AG04449 (cell line): ENCODE data around the gene YIPF2.
"Not testable (repeated sequence)": the region's sequence is repeated elsewhere in the genome, so short reads cannot be mapped to it uniquely, and the experiment has no call there.

ENCODE experiments used
- CTCF ChIA-PET: fragments of 350-600 bp; formaldehyde crosslinking; extraction: SDS; loops from one replicate; lab custom pipeline; 2021; ENCODE audit warnings: antibody characterized with exemption; lab: Yijun Ruan, JAX
- POLR2A ChIA-PET: fragments of 400-600, 350-600 bp; formaldehyde crosslinking; extraction: SDS; loops from one replicate; lab custom pipeline; 2020; ENCODE audit warnings: antibody characterized with exemption, inconsistent platforms; lab: Yijun Ruan, JAX
- DNase-seq: peaks from one replicate; pipeline ENCODE4 v3.0.0-alpha.2; 2010; ENCODE audit warnings: low read depth, low spot score
- H3K4me3 ChIP-seq: 2 replicates; pipeline ENCODE4 v1.5.1; 2011; ENCODE audit warnings: low read depth, mild to moderate bottlenecking, control low read depth, low read length
- CTCF ChIP-seq: IDR thresholded peaks from one replicate; pipeline ENCODE4 v1.5.1; 2011; ENCODE audit warnings: mild to moderate bottlenecking, moderate library complexity, low read length, control low read depth, inconsistent platforms; ENCODE audit not compliant: insufficient read depth; ENCODE audit errors: missing control alignments

The YIPF2 gene

DNA sequence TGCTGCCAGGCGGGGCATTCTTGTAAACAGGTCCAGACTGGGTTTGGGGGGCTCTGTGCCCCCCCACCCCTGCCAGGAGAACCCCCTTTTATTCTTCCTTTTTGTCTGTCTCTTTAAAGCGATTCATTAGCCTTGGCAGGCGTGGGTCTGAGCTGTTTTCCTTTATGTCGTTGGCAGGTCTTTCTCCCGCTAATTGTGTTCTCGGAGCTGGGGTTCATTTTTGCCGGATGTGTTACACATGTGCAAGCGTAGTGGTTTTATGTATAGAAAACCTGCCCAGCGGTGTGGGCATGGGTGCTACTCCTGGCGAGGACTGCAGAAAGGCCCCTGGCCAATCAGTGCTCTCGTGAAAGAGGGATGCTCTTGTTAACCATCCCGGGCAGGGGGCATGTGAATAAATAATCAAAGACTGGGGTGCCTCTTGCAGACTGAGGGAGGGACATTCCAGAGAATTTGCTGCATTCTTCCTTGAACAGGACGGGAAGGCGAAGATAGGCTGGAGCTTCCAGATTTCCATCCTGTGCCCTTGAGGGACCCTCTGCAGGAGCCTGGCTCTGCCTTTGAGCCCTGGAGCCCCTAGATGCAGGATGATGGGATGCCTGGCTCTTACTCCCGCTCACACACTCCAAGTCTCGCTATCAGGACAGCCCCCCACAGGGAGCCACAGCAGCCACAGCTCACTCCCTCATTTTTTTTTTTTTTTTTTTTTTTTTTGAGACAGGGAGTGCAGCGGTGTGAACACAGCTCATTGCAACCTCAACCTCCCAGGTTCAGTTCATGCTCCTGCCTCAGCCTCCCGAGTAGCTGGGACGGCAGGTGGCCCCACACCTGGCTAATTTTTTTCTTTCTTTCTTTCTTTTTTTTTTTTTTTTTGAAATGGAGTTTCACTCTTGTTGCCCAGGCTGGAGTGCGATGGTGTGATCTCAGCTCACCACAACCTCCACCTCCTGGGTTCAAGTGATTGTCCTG lies 43.0 kb downstream of the YIPF2 start:
- CTCF ChIA-PET, result interaction anchor here (0.6 to 7.5 kb wide), 4 partner anchors 10 to 57 kb away, joined by 3 to 111 read pairs (median 7); partner anchors contain the start of gene CARM1
- no peak for TF ChIP-seq CTCF
- POLR2A ChIA-PET, result interaction anchor here (0.7 kb wide), 1 partner anchor 14 kb away, joined by 3 read pairs; the partner anchor contains the start of gene CARM1
- H3K4me3 ChIP-seq, result no peak overlapping the region
- no peak for DNase-seq

- no peak for TF ChIP-seq CTCF
- no peak overlapping the region for H3K4me3 ChIP-seq
- ChIA-PET CTCF (interaction anchor here (2.8 to 7.5 kb wide), 2 partner anchors 11 kb away, joined by 10 to 111 read pairs; partner anchors contain the start of gene CARM1), POLR2A (no interaction called here)
- DNase-seq, result no peak
These were observed 44.2 kb downstream of the YIPF2 start for GRCh38 chr19:10884274-10884673.

DNA sequence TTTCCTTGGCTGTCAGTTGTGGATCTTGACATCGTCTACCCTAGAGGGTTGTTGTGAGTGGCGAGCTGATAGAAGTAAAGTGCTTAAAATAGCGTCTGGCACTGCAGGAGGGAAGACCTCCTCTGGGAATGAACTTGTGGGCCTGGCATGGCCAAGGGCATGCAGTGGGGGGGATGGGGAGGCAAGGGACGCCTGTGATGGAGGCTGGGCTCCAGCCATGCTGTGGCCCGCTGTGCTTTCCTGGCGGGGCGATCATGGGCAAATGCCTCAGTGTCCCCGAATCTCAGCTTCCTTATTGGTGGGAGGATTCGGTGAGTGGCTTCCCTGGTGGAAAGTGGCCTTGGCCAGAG lies 46.4 kb downstream of the YIPF2 start:
- ChIA-PET POLR2A (no interaction called here), CTCF (interaction anchor here (0.9 to 7.5 kb wide), 7 partner anchors 8 to 54 kb away, joined by 3 to 111 read pairs (median 5); partner anchors contain the start of gene CARM1)
- no peak for DNase-seq
- TF ChIP-seq CTCF, result no peak
- no peak overlapping the region for H3K4me3 ChIP-seq

- DNase-seq, result no peak
- no peak overlapping the region for H3K4me3 ChIP-seq
- POLR2A ChIA-PET, result no interaction called here
- TF ChIP-seq CTCF, result no peak
- CTCF ChIA-PET, result interaction anchor here (0.9 to 7.5 kb wide), 8 partner anchors 8 to 55 kb away, joined by 3 to 111 read pairs (median 5); partner anchors contain the start of gene CARM1
These were observed 46.9 kb downstream of the YIPF2 start for GRCh38 chr19:10881403-10882107.

DNA sequence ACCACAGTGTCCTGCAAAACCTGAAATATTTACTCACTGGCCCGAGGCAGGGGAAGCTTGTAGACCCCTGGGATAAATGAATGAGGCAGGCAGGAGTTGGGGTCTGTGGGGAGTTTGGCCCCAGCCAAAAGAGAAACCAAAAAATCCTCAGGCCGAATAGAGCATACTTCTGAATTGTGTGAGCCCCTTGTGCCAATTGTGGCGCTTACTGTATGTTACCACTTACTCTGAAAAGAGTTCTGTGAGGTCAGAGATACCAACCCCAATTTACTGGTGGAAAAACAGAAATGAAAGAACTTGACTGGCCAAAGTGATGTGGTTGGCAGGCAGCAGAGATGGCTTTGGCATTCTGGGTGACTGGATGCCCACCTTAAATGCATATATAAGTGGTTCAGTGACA lies 50.2 kb downstream of the YIPF2 start:
- H3K4me3 ChIP-seq, result no peak overlapping the region
- ChIA-PET POLR2A (no interaction called here), CTCF (interaction anchor here (5.8 kb wide), 1 partner anchor 13 kb away, joined by 43 read pairs; no protein-coding TSS in a partner anchor)
- DNase-seq, result no peak
- no peak for TF ChIP-seq CTCF

- DNase-seq, H3K4me3 ChIP-seq, POLR2A ChIA-PET: not testable (repeated sequence)
- CTCF ChIA-PET, result interaction anchor here (1.2 to 5.8 kb wide), 2 partner anchors 12 to 58 kb away, joined by 4 to 43 read pairs; no protein-coding TSS in a partner anchor
These were observed 50.8 kb downstream of the YIPF2 start for GRCh38 chr19:10877608-10878007.
